ENCODE data around the gene TTLL5.
"Not testable (repeated sequence)": the region's sequence is repeated elsewhere in the genome, so short reads cannot be mapped to it uniquely, and the experiment has no call there.

Gene TTLL5

GRCh38 chr14:75832621-75833297, 171.7 kb downstream of the TTLL5 start:
- no peak for DNase-seq (ENCODE audit: low read depth)

DNA sequence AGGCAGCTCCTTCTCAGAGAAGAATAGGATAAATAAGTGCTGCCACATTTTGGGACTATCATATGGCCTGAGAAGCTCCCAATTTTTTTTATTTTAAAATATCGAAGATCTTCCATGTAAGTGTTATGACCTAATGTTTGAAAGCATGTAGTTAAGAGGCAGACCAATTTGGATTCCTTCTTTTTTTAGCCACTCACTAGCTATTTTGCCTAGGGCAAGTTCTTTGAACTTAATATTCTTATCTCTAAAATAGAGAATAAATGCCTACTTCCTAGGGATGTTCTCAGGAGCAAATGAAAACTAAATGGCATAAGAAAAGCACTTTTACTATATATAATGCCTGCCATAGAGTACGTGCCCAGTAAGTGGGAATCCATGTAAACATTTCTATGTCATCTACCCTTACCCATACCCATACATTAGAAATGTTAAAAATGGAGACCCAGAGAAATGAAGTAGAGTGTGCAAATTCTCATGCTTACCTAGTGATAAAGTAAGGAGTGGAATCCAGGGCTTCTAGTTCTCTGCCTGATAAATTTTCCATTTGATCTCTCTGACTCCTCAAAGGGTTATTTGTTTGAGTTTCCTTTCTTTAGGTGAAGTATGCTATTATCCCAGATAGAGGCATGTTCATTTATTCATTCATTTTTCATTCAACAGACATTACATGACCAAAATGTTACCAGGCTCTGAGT, 172.4 kb downstream of the TTLL5 start:
- no peak for DNase-seq (ENCODE audit: low read depth)

DNA sequence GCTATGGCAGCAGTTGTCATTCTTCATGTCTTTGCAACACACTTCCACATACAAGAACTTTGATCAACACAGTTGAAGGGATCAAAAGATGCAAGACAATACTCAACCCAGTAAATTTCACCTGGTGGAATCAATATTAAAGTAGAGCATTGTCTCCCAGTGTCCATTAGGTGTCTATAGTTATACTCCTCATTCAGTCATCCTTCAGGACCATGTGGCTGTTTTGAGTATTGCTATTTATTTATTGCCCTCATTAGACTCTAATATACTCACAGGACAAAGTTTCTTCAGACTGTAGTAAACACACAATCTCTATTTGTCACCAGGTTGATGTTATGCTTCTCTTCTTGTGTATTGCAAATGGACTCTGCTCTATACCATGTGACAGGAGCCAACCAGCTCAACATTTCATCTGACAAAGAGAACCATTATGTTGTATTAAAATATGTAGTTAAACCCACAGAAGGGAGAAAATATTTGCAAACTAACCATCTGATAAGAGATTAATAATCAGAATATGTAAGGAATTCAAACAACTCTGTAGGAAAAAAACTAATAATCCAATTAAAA, 174.2 kb downstream of the TTLL5 start:
- no peak for DNase-seq (ENCODE audit: low read depth)

GRCh38 chr14:75835737-75836136, 174.7 kb downstream of the TTLL5 start:
- DNase-seq (ENCODE audit: low read depth) = no peak

DNA sequence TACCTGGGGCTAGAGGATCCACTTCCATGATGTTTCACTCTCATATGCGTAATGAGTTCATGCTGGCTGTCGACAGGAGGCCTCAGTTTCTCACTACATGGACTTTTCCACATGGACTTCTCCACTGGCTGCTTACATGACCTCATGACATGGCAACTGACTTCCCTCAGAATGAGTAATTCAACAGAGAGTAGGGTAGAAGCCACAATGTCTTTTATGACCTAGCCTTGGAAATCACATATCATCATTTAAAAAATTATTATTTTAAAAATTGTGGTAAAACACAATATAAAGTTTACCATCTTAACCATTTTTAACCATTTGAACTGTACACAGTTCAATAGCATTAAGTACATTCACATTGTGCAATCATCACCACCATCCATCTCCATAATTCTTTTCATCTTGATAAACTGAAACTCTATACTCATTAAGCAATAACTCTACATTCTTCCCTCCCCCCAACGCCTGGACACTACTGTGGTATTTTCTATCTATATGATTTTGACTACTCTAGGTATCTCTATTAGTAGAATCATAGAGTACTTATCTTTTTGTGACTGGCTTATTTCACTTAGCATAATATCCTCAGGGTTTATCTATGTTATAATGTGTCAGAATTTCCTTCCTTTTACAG, 176.2 kb downstream of the TTLL5 start:
- no peak for DNase-seq (ENCODE audit: low read depth)

GRCh38 chr14:75840911-75841310, 179.9 kb downstream of the TTLL5 start:
- no peak for DNase-seq (ENCODE audit: low read depth)

GRCh38 chr14:75842551-75842950, 181.5 kb downstream of the TTLL5 start:
- no peak for DNase-seq (ENCODE audit: low read depth)

- DNase-seq (ENCODE audit: low read depth) = no peak
Observed at GRCh38 chr14:75844486-75844885, 183.4 kb downstream of the TTLL5 start.

- DNase-seq (ENCODE audit: low read depth) = no peak
Observed at GRCh38 chr14:75845136-75845804, 184.2 kb downstream of the TTLL5 start.

GRCh38 chr14:75846694-75847093, 185.6 kb downstream of the TTLL5 start:
- DNase-seq (ENCODE audit: low read depth) = not testable (repeated sequence)

GRCh38 chr14:75847584-75847983, 186.5 kb downstream of the TTLL5 start:
- no peak for DNase-seq (ENCODE audit: low read depth)

DNA sequence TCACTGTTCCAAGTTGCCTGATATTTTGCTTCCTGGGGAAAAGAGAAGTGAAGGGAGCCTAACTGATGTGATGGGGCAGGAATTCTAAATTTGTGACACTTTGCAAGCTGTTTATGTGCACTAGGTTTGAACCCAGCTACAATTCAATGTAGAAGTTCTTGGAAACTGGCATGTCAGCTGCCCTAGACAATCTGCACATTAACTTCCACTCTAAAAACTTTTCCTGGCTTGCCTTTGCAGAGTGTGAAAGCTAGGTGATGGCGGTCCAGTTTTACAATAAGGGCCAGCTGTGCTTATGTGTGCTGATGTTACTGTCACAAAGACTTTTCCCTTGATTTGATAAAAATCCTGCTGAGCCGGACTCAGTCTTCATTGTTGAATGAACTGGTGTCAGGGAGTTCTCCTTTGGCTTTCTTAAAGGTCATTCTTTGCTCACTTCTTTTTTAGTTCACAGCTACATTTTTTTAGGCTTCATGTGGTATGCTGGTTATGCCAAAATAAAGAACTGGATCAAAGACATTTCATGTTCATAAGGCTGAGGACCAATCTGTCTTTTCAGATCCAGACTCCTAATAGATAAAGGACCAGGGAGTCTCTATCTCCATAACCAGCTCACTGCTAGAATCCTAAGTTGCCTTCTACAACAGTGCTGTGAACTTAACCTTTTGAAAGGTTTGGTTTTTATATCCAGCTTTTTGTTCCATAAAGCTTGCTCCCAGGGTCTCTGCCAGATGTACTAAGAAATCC, 187.3 kb downstream of the TTLL5 start:
- no peak for DNase-seq (ENCODE audit: low read depth)

DNA sequence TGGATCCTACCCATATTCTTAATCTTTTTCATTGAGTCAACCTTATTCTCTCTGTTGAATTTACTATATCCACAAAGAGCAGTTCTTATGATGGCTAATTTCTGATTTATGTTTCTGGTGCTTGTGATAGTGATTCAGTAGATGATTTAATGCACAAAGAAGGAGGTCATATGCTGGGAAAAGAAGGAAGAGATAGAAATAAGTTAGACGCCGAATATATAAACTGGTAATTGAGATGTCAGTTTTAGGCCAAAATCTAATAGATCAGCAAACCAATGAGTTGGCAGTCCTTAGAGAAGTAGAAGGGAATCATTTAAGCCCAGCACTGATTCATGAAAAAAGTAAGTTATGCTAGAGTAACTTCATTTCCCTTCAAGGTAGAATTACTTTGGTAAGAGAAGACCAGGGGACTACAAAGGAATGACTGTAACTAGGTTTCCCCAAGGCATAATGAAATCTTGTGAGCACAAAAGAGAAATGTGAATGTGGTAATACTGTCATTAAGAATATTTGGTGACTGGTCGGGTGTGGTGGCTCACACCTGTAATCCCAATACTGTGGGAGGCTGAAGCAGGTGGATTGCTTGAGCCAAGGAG, 188.4 kb downstream of the TTLL5 start:
- DNase-seq (ENCODE audit: low read depth) = no peak

GRCh38 chr14:75851574-75851866, 190.5 kb downstream of the TTLL5 start:
- no peak for DNase-seq (ENCODE audit: low read depth)

DNA sequence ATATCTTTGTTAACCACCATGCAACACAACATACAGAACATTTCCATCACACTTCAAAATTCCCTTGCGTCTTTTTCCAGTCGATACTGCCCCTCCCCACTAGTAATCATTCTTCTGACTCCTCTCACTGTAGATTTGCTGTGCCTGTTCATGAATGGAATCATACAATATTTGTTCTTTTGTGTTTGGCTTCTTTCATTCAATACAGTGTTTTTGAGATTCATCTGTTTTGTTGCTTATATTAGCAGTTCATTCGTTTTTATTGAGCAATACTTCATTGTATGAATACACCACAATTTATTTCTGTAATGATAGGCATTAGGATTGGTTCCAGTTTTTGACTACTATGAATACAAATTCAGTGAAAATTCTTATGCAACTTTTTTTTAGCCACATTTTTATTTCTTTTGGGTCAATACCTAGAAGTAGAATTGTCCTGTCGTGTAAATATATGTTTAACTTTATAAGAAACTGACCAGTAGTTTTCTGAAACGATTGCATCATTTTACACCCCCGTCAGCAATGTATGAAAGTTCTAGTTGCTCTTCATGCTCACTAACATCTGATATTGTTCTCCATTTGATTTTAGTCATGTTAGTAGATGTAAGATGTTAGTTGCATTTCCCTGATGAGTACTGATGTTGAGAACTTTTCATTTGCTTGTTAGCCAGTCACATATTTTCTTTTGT, 193.2 kb downstream of the TTLL5 start:
- no peak for DNase-seq (ENCODE audit: low read depth)

GRCh38 chr14:75857199-75857598, 196.2 kb downstream of the TTLL5 start:
- DNase-seq (ENCODE audit: low read depth) = no peak

GRCh38 chr14:75858362-75858761, 197.3 kb downstream of the TTLL5 start:
- DNase-seq (ENCODE audit: low read depth) = no peak

- DNase-seq (ENCODE audit: low read depth) = no peak
Observed at GRCh38 chr14:75859746-75860145, 198.7 kb downstream of the TTLL5 start.

DNA sequence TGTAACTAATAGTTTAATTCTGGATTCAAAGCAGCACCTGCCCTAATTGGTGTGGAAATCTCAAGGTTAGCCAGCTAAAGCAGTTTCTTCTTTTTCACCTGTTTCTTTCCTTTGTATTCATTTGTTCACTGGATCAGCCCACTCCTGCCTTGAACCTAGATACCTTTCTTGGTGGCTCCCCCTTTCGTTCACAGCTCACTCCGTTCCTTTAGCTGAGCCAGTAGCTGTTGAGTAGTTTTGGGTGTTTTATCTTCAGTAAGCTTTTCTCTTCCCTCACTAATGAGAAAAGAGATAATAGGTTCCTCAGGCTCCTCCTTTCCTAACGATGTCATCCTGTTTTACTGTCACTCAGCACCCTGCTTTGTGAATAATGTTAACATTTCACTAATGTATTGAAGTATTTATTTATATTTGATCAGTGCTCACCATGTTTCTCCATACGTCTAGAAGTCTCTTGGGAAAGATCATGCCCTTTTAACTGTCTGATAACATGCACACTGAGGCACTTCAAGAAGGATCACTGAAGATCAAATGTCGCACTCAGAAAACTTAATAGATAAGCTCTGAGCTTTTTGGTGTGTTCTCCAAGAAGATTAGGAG, 199.6 kb downstream of the TTLL5 start:
- no peak for DNase-seq (ENCODE audit: low read depth)

DNA sequence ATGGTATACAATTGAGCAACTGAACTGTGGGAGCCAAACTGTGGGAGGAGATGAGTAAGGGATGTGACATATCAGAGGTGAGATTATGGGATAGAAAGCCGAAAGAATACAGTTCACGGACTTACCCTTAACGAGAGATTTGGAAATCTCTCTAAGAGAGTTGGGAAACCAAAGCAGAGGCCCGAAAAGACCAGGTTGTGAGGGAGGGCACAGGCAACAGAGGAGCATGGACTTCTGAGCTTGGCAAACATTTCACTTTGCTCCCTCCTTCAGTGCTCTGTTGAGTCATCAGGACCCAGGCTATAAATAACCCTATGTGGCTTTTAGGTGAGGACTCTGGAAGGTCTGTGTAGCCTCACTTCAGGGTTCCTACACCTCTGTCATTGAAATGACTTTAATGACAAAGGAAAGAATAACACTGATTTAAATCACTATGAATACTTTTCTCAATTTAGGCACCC, 200.1 kb downstream of the TTLL5 start:
- DNase-seq (ENCODE audit: low read depth) = no peak
